Stimulated activated naive CD8-positive, alpha-beta T cell treated with anti-CD3 and anti-CD28 coated beads, Interleukin-15, amount 100 ng/mL, for 72 hours (primary cell): ENCODE data around the gene UCP3.

ENCODE experiments used
- ATAC-seq: fragments of 150-1000 bp; cut with Tn5 transposase; 2 replicates; pipeline ENCODE4 v1.10.0; 2021; ENCODE audit warnings: mild to moderate bottlenecking, moderate library complexity
- DNase-seq, 2 donors: peaks; one replicate each; pipeline ENCODE4 v3.0.0; 2021 to 2022
- H3K27ac Mint-ChIP-seq, 2 donors: one replicate each; pipeline ENCODE4 v1.8.0; 2022; ENCODE audit warnings: mild to moderate bottlenecking in 2 of 2, mixed read lengths in 2 of 2, moderate library complexity in 2 of 2
- H3K27me3 Mint-ChIP-seq: one replicate; pipeline ENCODE4 v1.8.0; 2022; ENCODE audit warnings: mixed read lengths
- H3K4me1 Mint-ChIP-seq: one replicate; pipeline ENCODE4 v1.8.0; 2022; ENCODE audit warnings: mild to moderate bottlenecking, mixed read lengths
- H3K4me3 Mint-ChIP-seq, 2 donors: one replicate each; pipeline ENCODE4 v1.8.0; 2022; ENCODE audit warnings: mild to moderate bottlenecking in 2 of 2, mixed read lengths in 2 of 2, moderate library complexity in 1 of 2
- H3K9me3 Mint-ChIP-seq, 2 donors: one replicate each; pipeline ENCODE4 v1.8.0; 2022; ENCODE audit warnings: mixed read lengths in 2 of 2

The UCP3 gene

GRCh38 chr11:74009230-74009547 lies 304 bp upstream of the UCP3 start:
- no peak for ATAC-seq
- H3K4me1 Mint-ChIP-seq = peaks cover 96% of the 10 kb centered on the region
- no peak overlapping the region for H3K27ac Mint-ChIP-seq
- H3K27me3 Mint-ChIP-seq = no peaks in the 10 kb centered on the region
- H3K9me3 Mint-ChIP-seq = no peaks in the 10 kb centered on the region
- H3K4me3 Mint-ChIP-seq = peak overlapping the region in 1 of 2 donors; percentile 26
- no peak for DNase-seq

GRCh38 chr11:74007691-74008372 lies 1.1 kb downstream of the UCP3 start:
- Mint-ChIP-seq H3K4me3 (no peak overlapping the region), H3K27me3 (no peaks in the 10 kb centered on the region), H3K4me1 (peaks cover 100% of the 10 kb centered on the region), H3K27ac (no peak overlapping the region), H3K9me3 (no peaks in the 10 kb centered on the region)
- no peak for ATAC-seq
- no peak for DNase-seq

- Mint-ChIP-seq H3K9me3 (no peaks in the 10 kb centered on the region), H3K4me1 (peaks cover 96% of the 10 kb centered on the region), H3K27me3 (no peaks in the 10 kb centered on the region), H3K4me3 (no peak overlapping the region), H3K27ac (peak overlapping the region in 1 of 2 donors; percentile 88)
- no peak for ATAC-seq
- DNase-seq = no peak
Measured at GRCh38 chr11:74006743-74007304, 2.1 kb downstream of the UCP3 start.

- ATAC-seq (no peak), DNase-seq (no peak)
- Mint-ChIP-seq H3K27ac (peak overlapping the region; percentile 90 to 97), H3K4me1 (peaks cover 94% of the 10 kb centered on the region), H3K27me3 (no peaks in the 10 kb centered on the region), H3K9me3 (no peaks in the 10 kb centered on the region), H3K4me3 (no peak overlapping the region)
Measured at GRCh38 chr11:74005721-74006517, 3.0 kb downstream of the UCP3 start.

- ATAC-seq (peak; percentile 100), DNase-seq (peak; percentile 73 to 86)
- no peaks in the 10 kb centered on the region for H3K9me3 Mint-ChIP-seq
- no peaks in the 10 kb centered on the region for H3K27me3 Mint-ChIP-seq
- H3K4me3 Mint-ChIP-seq = peak overlapping the region; percentile 82 to 95
- H3K4me1 Mint-ChIP-seq = peaks cover 94% of the 10 kb centered on the region
- H3K27ac Mint-ChIP-seq = peak overlapping the region; percentile 91 to 97
Measured at GRCh38 chr11:74004759-74005615, 3.9 kb downstream of the UCP3 start.

- DNase-seq = no peak
- Mint-ChIP-seq H3K27ac (no peak overlapping the region), H3K4me1 (peaks cover 94% of the 10 kb centered on the region), H3K9me3 (no peaks in the 10 kb centered on the region), H3K27me3 (no peaks in the 10 kb centered on the region), H3K4me3 (no peak overlapping the region)
- no peak for ATAC-seq
Measured at GRCh38 chr11:74004046-74004695, 4.7 kb downstream of the UCP3 start.

- H3K27me3 Mint-ChIP-seq = no peaks in the 10 kb centered on the region
- no peak overlapping the region for H3K27ac Mint-ChIP-seq
- ATAC-seq (no peak), DNase-seq (no peak)
- no peak overlapping the region for H3K4me3 Mint-ChIP-seq
- H3K9me3 Mint-ChIP-seq = no peaks in the 10 kb centered on the region
- H3K4me1 Mint-ChIP-seq = peaks cover 92% of the 10 kb centered on the region
Measured at GRCh38 chr11:74002832-74003231, 6.1 kb downstream of the UCP3 start.

GRCh38 chr11:74001822-74002286 lies 7.0 kb downstream of the UCP3 start:
- DNase-seq = no peak
- no peak for ATAC-seq
- H3K9me3 Mint-ChIP-seq = no peaks in the 10 kb centered on the region
- H3K4me3 Mint-ChIP-seq = no peak overlapping the region
- H3K4me1 Mint-ChIP-seq = peaks cover 92% of the 10 kb centered on the region
- no peak overlapping the region for H3K27ac Mint-ChIP-seq
- H3K27me3 Mint-ChIP-seq = no peaks in the 10 kb centered on the region

- Mint-ChIP-seq H3K27ac (no peak overlapping the region), H3K9me3 (no peaks in the 10 kb centered on the region)
Measured at GRCh38 chr11:74000307-74001133, 8.4 kb downstream of the UCP3 start.

GRCh38 chr11:73999581-74000306 lies 9.1 kb downstream of the UCP3 start:
- Mint-ChIP-seq H3K27me3 (no peaks in the 10 kb centered on the region), H3K27ac (peak overlapping the region; percentile 5 to 62), H3K4me1 (peaks cover 92% of the 10 kb centered on the region), H3K4me3 (peak overlapping the region in 1 of 2 donors; percentile 5), H3K9me3 (no peaks in the 10 kb centered on the region)
- DNase-seq (no peak), ATAC-seq (no peak)

More at GRCh38 chr11:74000307-74001133, 8.4 kb downstream of the UCP3 start:
- no peak for DNase-seq
- ATAC-seq = no peak
- H3K4me3 Mint-ChIP-seq = no peak overlapping the region
- no peaks in the 10 kb centered on the region for H3K27me3 Mint-ChIP-seq
- H3K4me1 Mint-ChIP-seq = peaks cover 92% of the 10 kb centered on the region

GRCh38 chr11:73998846-73999575 lies 9.9 kb downstream of the UCP3 start:
- peaks cover 89% of the 10 kb centered on the region for H3K4me1 Mint-ChIP-seq
- H3K9me3 Mint-ChIP-seq = no peaks in the 10 kb centered on the region

GRCh38 chr11:73997120-73997770 lies 11.6 kb downstream of the UCP3 start:
- ATAC-seq = no peak
- no peaks in the 10 kb centered on the region for H3K9me3 Mint-ChIP-seq
- H3K27ac Mint-ChIP-seq = peak overlapping the region in 1 of 2 donors; percentile 24
- peaks cover 90% of the 10 kb centered on the region for H3K4me1 Mint-ChIP-seq
- H3K4me3 Mint-ChIP-seq = peak overlapping the region; percentile 12 to 46
- no peaks in the 10 kb centered on the region for H3K27me3 Mint-ChIP-seq
- DNase-seq = no peak

More at GRCh38 chr11:73998846-73999575, 9.9 kb downstream of the UCP3 start:
- DNase-seq (no peak), ATAC-seq (no peak)
- H3K27me3 Mint-ChIP-seq = no peaks in the 10 kb centered on the region
- peak overlapping the region; percentile 19 to 62 for H3K27ac Mint-ChIP-seq
- H3K4me3 Mint-ChIP-seq = no peak overlapping the region
